LNCaP clone FGC (cell line): ENCODE measurements around the gene PMVK.

Source experiments
- DNase-seq: peaks from one replicate; pipeline ENCODE4 v3.0.0-alpha.2; 2011; ENCODE audit warnings: low read depth
- H3K4me3 ChIP-seq: 2 replicates; pipeline ENCODE4 v1.5.1; 2011; ENCODE audit warnings: mild to moderate bottlenecking, low read depth, low read length, control low read depth
- TF ChIP-seq, protein P1 (sequence below): IDR thresholded peaks from 2 replicates; pipeline ENCODE4 v1.5.1; 2012; ENCODE audit warnings: mild to moderate bottlenecking; ENCODE audit not compliant: control insufficient read depth, insufficient read depth; ENCODE audit errors: extremely low read depth

Gene PMVK

DNA sequence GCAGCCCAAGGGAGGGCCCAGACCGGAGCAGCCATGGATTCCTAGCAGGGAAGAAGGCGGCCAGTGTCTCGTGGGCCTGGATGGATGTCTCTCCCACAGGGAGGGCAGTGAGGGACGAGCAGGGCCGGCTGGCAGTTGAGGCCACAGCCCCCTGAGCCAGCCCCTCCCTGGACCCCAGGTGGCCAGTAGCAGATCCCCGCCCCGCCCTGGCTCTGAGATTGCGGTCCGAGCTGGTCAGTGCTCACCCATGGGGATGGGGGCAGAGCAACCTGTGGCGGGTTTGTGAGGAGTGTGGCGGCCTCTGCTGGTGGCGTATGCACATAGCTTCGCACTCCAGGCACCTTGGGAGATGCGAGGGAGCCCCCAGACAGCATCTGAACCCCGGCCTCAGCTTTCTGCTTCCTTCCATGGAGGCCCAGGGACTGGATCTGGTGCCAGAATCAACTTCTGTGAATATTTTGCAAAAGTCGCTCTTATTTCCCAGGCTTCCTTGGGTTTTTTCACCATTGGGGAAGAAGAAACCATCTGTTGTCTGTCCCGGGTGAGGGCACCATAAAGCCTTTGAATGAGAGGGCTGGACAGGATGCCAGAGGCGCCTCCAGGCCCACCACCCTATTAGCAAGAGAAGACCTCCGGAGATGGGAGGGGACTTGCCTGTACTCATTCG is 58.0 kb downstream of the PMVK start:
- TF ChIP-seq, protein P1, sequence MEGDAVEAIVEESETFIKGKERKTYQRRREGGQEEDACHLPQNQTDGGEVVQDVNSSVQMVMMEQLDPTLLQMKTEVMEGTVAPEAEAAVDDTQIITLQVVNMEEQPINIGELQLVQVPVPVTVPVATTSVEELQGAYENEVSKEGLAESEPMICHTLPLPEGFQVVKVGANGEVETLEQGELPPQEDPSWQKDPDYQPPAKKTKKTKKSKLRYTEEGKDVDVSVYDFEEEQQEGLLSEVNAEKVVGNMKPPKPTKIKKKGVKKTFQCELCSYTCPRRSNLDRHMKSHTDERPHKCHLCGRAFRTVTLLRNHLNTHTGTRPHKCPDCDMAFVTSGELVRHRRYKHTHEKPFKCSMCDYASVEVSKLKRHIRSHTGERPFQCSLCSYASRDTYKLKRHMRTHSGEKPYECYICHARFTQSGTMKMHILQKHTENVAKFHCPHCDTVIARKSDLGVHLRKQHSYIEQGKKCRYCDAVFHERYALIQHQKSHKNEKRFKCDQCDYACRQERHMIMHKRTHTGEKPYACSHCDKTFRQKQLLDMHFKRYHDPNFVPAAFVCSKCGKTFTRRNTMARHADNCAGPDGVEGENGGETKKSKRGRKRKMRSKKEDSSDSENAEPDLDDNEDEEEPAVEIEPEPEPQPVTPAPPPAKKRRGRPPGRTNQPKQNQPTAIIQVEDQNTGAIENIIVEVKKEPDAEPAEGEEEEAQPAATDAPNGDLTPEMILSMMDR, result peak; percentile 94
- DNase-seq, result no peak
- no peak overlapping the region for H3K4me3 ChIP-seq

DNA sequence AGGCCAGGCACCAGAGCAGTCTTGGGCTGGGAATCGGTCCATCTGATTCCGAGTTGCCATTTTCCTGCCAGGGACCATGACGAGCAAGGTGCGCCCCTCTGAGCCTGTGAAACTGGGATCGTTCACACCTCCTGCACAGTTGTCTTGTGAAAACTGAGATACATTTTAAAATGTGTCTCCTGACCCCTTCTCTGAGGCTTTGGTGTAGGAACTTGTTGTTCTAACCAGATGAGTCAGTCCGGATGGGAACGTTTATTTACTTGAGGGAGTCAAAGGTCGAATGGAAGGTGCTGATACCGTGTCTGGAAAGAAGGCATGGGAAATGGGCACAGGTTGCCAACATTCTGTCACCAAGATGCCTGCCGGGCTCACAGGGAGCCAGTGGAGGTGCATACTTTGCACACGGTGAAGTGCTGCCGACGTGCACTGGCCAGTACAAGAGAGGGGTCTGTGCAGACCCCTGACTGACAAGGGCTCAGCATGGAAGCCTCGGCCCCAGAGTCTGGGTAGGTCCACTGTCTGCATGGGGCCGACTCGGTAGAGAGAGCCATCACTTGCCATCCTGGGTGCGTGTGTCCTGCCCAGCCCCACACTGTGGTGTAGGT is 59.0 kb downstream of the PMVK start:
- TF ChIP-seq, protein P1, result no peak
- H3K4me3 ChIP-seq, result no peak overlapping the region
- DNase-seq, result no peak

DNA sequence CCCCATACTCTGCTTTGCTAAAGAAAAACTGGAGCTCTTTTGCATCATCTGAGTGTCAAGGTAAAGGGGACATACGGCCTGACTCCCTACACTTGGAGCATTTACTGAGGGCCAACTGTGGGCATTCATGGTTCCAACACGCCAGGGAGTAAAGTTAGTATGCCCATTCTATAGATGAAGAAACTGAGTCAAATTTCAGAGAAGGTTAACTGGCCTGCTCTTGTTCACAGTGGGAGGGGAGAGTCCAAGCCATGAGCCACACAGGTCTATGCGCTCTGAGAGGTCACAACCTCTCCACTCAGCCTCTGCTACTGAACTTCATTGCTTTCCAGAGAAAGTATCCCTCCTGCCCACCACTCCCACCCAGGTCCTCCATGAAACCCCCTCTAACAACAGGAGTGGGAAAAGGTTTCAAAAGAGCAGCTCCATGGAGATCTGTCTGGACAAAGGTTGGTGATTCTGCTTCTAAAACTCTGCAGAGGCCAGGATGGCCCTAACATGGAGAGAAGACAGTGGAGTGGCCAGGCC is 59.6 kb downstream of the PMVK start:
- TF ChIP-seq, protein P1, result no peak
- H3K4me3 ChIP-seq, result no peak overlapping the region
- no peak for DNase-seq
